HepG2 (cell line): ENCODE measurements around the gene AJUBA. TPM values are rescaled to one million over a fixed set of nuclear protein-coding genes. Genes with fewer than 3 reads are reported as not detected.

ENCODE experiments used
- ELF1 ChIP-seq: sonication (generic); formaldehyde crosslinking; IDR thresholded peaks from 2 replicates; pipeline ENCODE4 v1.4.0; 2020; ENCODE audit warnings: missing genetic modification reagents
- ERF ChIP-seq: IDR thresholded peaks from 2 replicates; pipeline ENCODE4 v1.6.1; 2018; ENCODE audit warnings: missing biosample characterization, missing genetic modification reagents
- GABPB1 ChIP-seq: IDR thresholded peaks from 2 replicates; pipeline ENCODE4 v1.6.1; 2016; ENCODE audit warnings: mild to moderate bottlenecking, missing genetic modification reagents, moderate library complexity, missing compliant biosample characterization
- GATA4 ChIP-seq: sonication (generic); IDR thresholded peaks from 2 replicates; pipeline ENCODE4 v1.6.1; 2016; ENCODE audit warnings: antibody characterized with exemption, low read depth, borderline replicate concordance
- MAFF ChIP-seq: IDR thresholded peaks from 2 replicates; pipeline ENCODE4 v1.6.1; 2011; ENCODE audit warnings: low read depth, low read length, improper control_type of control experiment
- MYNN ChIP-seq: sonication (generic); formaldehyde crosslinking; IDR thresholded peaks from 2 replicates; pipeline ENCODE4 v1.4.0; 2020; ENCODE audit warnings: mild to moderate bottlenecking, low read depth, missing genetic modification reagents
- NR2C2 ChIP-seq: sonication (generic); formaldehyde crosslinking; IDR thresholded peaks from 2 replicates; pipeline ENCODE4 v1.4.0; 2020; ENCODE audit warnings: missing genetic modification reagents, mild to moderate bottlenecking, moderate library complexity, borderline replicate concordance
- PCBP2 ChIP-seq: fragments of 200-400 bp; formaldehyde crosslinking; optimal IDR thresholded peaks from 2 replicates; pipeline ENCODE3; 2018; ENCODE audit warnings: low read length, low read depth; ENCODE audit not compliant: poor library complexity, severe bottlenecking
- RBM39 ChIP-seq: fragments of 200-400 bp; formaldehyde crosslinking; IDR thresholded peaks from one replicate; pipeline ENCODE4 v1.6.1; 2018; ENCODE audit warnings: antibody characterized with exemption, mild to moderate bottlenecking, low read depth, low read length; ENCODE audit not compliant: poor library complexity, severe bottlenecking
- RXRB ChIP-seq: IDR thresholded peaks from 2 replicates; pipeline ENCODE4 v1.6.1; 2016; ENCODE audit warnings: borderline replicate concordance, missing genetic modification reagents, missing compliant biosample characterization
- STAG1 ChIP-seq: sonication (generic); formaldehyde crosslinking; IDR thresholded peaks from 2 replicates; pipeline ENCODE4 v1.4.0; 2020; ENCODE audit warnings: missing genetic modification reagents
- ZBTB21 ChIP-seq: sonication (generic); formaldehyde crosslinking; IDR thresholded peaks from 2 replicates; pipeline ENCODE4 v1.4.0; 2020; ENCODE audit warnings: missing genetic modification reagents
- ZFP82 ChIP-seq: sonication (generic); formaldehyde crosslinking; IDR thresholded peaks from 2 replicates; pipeline ENCODE4 v1.5.1; 2020; ENCODE audit warnings: mild to moderate bottlenecking, missing genetic modification reagents, borderline replicate concordance
- ZNF160 ChIP-seq: sonication (generic); formaldehyde crosslinking; IDR thresholded peaks from 2 replicates; pipeline ENCODE4 v1.8.0; 2022; ENCODE audit warnings: mild to moderate bottlenecking, inconsistent platforms, missing genetic modification reagents
- ZNF598 ChIP-seq: sonication (generic); formaldehyde crosslinking; IDR thresholded peaks from 2 replicates; pipeline ENCODE4 v1.5.1; 2020; ENCODE audit warnings: mild to moderate bottlenecking, missing genetic modification reagents, borderline replicate concordance
- ZNF720 ChIP-seq: sonication (generic); formaldehyde crosslinking; IDR thresholded peaks from 2 replicates; pipeline ENCODE4 v1.4.0; 2020; ENCODE audit warnings: missing genetic modification reagents
- ZNF83 ChIP-seq: sonication (generic); formaldehyde crosslinking; IDR thresholded peaks from 2 replicates; pipeline ENCODE4 v1.4.0; 2020; ENCODE audit warnings: missing genetic modification reagents, mild to moderate bottlenecking, borderline replicate concordance
- ZSCAN22 ChIP-seq: sonication (generic); formaldehyde crosslinking; IDR thresholded peaks from 2 replicates; pipeline ENCODE4 v1.4.0; 2020; ENCODE audit warnings: mild to moderate bottlenecking, missing genetic modification reagents
- polyA plus RNA-seq, 8 experiments: library from polyadenylated mRNA; depleted of rRNA in 3 of 8; stranded (reverse) in 7 of 8; unstranded in 1 of 8; fragments of >200 nt; fragmentation: Illumina TruSeq in 4 of 8; extraction: Trizol in 4 of 8; gene quantifications; 2 replicates each; pipeline versions ENCODE4 v1.2.1 to v1.2.3, GENCODE V29; 2011 to 2016; ENCODE audit warnings: low read depth in 4 of 8, missing spikeins in 1 of 8, mixed read lengths in 1 of 8; ENCODE audit not compliant: insufficient read depth in 1 of 8
- total RNA-seq, 5 experiments: library from RNA; depleted of rRNA; stranded (reverse); fragments of >200 nt; fragmentation: Illumina TruSeq; extraction: Trizol; gene quantifications; 2 replicates each; pipeline ENCODE4 v1.2.3, GENCODE V29; 2016; ENCODE audit warnings: low read depth in 1 of 5
- TF ChIP-seq, protein P1 (sequence below): sonication (generic); formaldehyde crosslinking; IDR thresholded peaks from 2 replicates; pipeline ENCODE4 v1.5.1; 2020; ENCODE audit warnings: mild to moderate bottlenecking, missing genetic modification reagents, moderate library complexity
- TF ChIP-seq, protein P2 (sequence below): sonication (generic); formaldehyde crosslinking; IDR thresholded peaks from 2 replicates; pipeline ENCODE4 v1.4.0; 2020; ENCODE audit warnings: missing genetic modification reagents
- TF ChIP-seq, protein P3 (sequence below): sonication (generic); formaldehyde crosslinking; IDR thresholded peaks from 2 replicates; pipeline ENCODE4 v1.4.0; 2020; ENCODE audit warnings: missing genetic modification reagents
- TF ChIP-seq, protein P4 (sequence below): sonication (generic); formaldehyde crosslinking; IDR thresholded peaks from 2 replicates; pipeline ENCODE4 v1.4.0; 2020; ENCODE audit warnings: mild to moderate bottlenecking, low read depth, missing genetic modification reagents

AJUBA gene
- total and polyA plus RNA-seq, 2 of the 13 experiments (the other 11 are each of a cell fraction or from before 2014, with no cell fraction given) = 157 to 241 TPM

DNA sequence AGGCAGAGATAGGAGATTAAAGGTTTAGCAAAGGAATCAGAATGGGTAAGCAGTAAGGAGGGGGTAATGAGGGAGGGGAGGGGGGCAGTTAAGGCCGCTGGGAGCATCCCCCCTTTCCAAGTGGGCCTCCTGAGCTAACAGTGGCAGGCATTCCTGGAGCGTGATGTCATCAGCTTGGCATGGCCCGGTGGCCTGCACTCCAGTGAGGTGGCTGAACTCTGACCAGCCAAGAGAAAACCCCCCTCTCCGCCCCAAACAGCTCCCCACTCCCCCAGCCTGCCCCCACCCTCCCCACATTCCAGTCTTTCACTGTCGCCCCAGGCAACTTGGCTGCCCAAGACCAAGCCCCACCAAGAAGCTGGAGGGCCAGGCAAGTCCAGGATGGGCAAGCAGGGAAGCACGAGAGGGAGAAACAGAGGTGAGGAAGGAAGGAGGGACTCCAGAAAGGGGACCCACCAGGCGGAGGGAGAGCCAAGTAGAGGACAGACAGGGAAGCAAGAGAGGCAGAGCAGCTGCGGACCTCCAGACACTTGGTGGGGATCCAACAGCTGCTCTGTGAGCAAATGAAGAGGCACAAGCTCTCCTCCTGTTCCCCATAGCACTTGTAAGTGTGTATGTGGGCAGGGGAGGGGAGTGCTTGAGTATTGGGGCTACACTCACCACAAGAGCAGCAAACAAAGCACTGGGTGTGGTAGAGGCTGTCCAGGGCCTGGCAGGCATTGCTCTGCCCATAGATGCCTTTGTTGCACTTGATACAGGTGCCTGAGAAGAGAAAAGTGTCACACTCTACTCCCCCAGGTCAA lies 4.5 kb downstream of the AJUBA start (continued):
- TF ChIP-seq, protein P1, sequence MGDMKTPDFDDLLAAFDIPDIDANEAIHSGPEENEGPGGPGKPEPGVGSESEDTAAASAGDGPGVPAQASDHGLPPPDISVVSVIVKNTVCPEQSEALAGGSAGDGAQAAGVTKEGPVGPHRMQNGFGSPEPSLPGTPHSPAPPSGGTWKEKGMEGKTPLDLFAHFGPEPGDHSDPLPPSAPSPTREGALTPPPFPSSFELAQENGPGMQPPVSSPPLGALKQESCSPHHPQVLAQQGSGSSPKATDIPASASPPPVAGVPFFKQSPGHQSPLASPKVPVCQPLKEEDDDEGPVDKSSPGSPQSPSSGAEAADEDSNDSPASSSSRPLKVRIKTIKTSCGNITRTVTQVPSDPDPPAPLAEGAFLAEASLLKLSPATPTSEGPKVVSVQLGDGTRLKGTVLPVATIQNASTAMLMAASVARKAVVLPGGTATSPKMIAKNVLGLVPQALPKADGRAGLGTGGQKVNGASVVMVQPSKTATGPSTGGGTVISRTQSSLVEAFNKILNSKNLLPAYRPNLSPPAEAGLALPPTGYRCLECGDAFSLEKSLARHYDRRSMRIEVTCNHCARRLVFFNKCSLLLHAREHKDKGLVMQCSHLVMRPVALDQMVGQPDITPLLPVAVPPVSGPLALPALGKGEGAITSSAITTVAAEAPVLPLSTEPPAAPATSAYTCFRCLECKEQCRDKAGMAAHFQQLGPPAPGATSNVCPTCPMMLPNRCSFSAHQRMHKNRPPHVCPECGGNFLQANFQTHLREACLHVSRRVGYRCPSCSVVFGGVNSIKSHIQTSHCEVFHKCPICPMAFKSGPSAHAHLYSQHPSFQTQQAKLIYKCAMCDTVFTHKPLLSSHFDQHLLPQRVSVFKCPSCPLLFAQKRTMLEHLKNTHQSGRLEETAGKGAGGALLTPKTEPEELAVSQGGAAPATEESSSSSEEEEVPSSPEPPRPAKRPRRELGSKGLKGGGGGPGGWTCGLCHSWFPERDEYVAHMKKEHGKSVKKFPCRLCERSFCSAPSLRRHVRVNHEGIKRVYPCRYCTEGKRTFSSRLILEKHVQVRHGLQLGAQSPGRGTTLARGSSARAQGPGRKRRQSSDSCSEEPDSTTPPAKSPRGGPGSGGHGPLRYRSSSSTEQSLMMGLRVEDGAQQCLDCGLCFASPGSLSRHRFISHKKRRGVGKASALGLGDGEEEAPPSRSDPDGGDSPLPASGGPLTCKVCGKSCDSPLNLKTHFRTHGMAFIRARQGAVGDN = peak; percentile 94
- TF ChIP-seq, protein P2, sequence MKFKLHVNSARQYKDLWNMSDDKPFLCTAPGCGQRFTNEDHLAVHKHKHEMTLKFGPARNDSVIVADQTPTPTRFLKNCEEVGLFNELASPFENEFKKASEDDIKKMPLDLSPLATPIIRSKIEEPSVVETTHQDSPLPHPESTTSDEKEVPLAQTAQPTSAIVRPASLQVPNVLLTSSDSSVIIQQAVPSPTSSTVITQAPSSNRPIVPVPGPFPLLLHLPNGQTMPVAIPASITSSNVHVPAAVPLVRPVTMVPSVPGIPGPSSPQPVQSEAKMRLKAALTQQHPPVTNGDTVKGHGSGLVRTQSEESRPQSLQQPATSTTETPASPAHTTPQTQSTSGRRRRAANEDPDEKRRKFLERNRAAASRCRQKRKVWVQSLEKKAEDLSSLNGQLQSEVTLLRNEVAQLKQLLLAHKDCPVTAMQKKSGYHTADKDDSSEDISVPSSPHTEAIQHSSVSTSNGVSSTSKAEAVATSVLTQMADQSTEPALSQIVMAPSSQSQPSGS (CRISPR knock-in tag) = peak; percentile 100
- no peak for TF ChIP-seq ZNF720
- TF ChIP-seq ZSCAN22 (CRISPR knock-in tag) = peak; percentile 57; the same call in 1 of the 2 replicates
- no peak; the same call in 1 of the 2 replicates for TF ChIP-seq MYNN (CRISPR knock-in tag)
- TF ChIP-seq, protein P3, sequence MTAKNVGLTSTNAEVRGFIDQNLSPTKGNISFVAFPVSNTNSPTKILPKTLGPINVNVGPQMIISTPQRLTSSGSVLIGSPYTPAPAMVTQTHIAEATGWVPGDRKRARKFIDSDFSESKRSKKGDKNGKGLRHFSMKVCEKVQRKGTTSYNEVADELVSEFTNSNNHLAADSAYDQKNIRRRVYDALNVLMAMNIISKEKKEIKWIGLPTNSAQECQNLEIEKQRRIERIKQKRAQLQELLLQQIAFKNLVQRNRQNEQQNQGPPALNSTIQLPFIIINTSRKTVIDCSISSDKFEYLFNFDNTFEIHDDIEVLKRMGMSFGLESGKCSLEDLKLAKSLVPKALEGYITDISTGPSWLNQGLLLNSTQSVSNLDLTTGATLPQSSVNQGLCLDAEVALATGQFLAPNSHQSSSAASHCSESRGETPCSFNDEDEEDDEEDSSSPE = peak; percentile 60
- peak; percentile 74; the same call in 1 of the 2 replicates for TF ChIP-seq GATA4
- peak; percentile 88 for TF ChIP-seq PCBP2
- TF ChIP-seq ZNF598 (CRISPR knock-in tag) = peak; percentile 83; the same call in 1 of the 2 replicates
- peak; percentile 73 for TF ChIP-seq NR2C2 (CRISPR knock-in tag)
- peak; percentile 85 for TF ChIP-seq RBM39
- TF ChIP-seq, protein P4, sequence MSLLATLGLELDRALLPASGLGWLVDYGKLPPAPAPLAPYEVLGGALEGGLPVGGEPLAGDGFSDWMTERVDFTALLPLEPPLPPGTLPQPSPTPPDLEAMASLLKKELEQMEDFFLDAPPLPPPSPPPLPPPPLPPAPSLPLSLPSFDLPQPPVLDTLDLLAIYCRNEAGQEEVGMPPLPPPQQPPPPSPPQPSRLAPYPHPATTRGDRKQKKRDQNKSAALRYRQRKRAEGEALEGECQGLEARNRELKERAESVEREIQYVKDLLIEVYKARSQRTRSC = 0 out of 2 replicates have a peak, but pooled peaks have one; percentile 68
- TF ChIP-seq STAG1 (CRISPR knock-in tag) = no peak
- peak; percentile 91 for TF ChIP-seq ZNF83 (CRISPR knock-in tag)
- no peak for TF ChIP-seq MAFF
- no peak for TF ChIP-seq ZNF160 (CRISPR knock-in tag)
- TF ChIP-seq ZBTB21 (CRISPR knock-in tag) = peak; percentile 90
- TF ChIP-seq ELF1 (CRISPR knock-in tag) = no peak
- TF ChIP-seq GABPB1 = peak; percentile 77
- no peak for TF ChIP-seq ZFP82 (CRISPR knock-in tag)
- peak; percentile 99 for TF ChIP-seq RXRB
- peak; percentile 94 for TF ChIP-seq ERF (CRISPR knock-in tag)
